Adrenal gland (tissue), 12 donors: ENCODE measurements around the gene CAVIN1. TPM values are rescaled to one million over a fixed set of nuclear protein-coding genes. Genes with fewer than 3 reads are reported as not detected.

Source experiments
- DNase-seq, 7 donors: peaks; one replicate each; pipeline ENCODE4 v3.0.0-alpha.2; 2019 to 2020
- H3K27ac ChIP-seq, 5 donors: fragments of 200-600 bp; sonication (generic) in 4 of 5; 1 replicate in 3 of 5; 2 replicates in 2 of 5; pipeline versions ENCODE4 v1.5.1 to v1.8.0; 2016 to 2020; ENCODE audit warnings: mild to moderate bottlenecking in 1 of 5
- H3K27me3 ChIP-seq: fragments of 200-600 bp; 2 replicates; pipeline ENCODE4 v1.8.0; 2021
- H3K36me3 ChIP-seq, 2 donors: fragments of 200-600 bp; replicated peaks in 1 of 2; 1 replicate in 1 of 2; 2 replicates in 1 of 2; pipeline versions ENCODE4 v1.5.1 to v1.8.0; 2018 to 2022
- H3K4me1 ChIP-seq, 2 donors: fragments of 200-600 bp; replicated peaks in 1 of 2; 1 replicate in 1 of 2; 2 replicates in 1 of 2; pipeline versions ENCODE4 v1.5.1 to v1.8.0; 2018 to 2021
- H3K4me3 ChIP-seq, 4 donors: fragments of 200-600 bp; sonication (generic) in 3 of 4; one replicate each; pipeline ENCODE4 v1.5.1; 2016 to 2018
- H3K9me3 ChIP-seq, 3 donors: fragments of 200-600 bp; sonication (generic) in 1 of 3; replicated peaks in 1 of 3; 1 replicate in 2 of 3; 2 replicates in 1 of 3; pipeline versions ENCODE4 v1.5.1 to v1.8.0; 2016 to 2021
- POLR2A ChIP-seq, 2 donors: fragments of 450-650 bp; IDR thresholded peaks; one replicate each; pipeline ENCODE4 v1.6.1; 2017; ENCODE audit warnings: antibody characterized with exemption in 2 of 2, mild to moderate bottlenecking in 2 of 2, moderate library complexity in 1 of 2
- WGBS, 4 donors: extraction: QIAGEN DNeasy Blood & Tissue Kit in 2 of 4; methylation state at CpG; one replicate each; pipeline versions ENCODE4 v1.1.5 to v1.1.7; 2013 to 2017; 5-methylcytosine and 5-hydroxymethylcytosine counted together
- intact Hi-C, 2 donors: fragments of 100-400 bp; cut with DNase I; formaldehyde crosslinking; loops; one replicate each; pipeline versions ENCODE4 v1.14.1 to v1.15.0; 2022 to 2023
- polyA plus RNA-seq, 3 donors: library from polyadenylated mRNA; stranded (reverse); fragments of 200-250 nt in 2 of 3; fragments of 350-450 nt in 1 of 3; fragmentation: Illumina TruSeq in 1 of 3; extraction: RNeasy Lipid Tissue Mini Kit (QIAGEN cat#74804) in 1 of 3; gene quantifications; one replicate each; pipeline ENCODE4 v1.2.3, GENCODE V29; 2013 to 2014
- total RNA-seq, 9 donors: library from RNA; depleted of rRNA in 4 of 9; stranded (reverse); fragments of >200 nt in 4 of 9; fragments of 120-200 nt in 1 of 9; fragmentation: NEBNext Ultra II Directional in 1 of 9; extraction: Animal tissue kit (Norgen Biotek cat#: 25700) in 1 of 9; gene quantifications; one replicate each; pipeline versions ENCODE4 v1.1.0 to v1.2.4, GENCODE V29; 2013 to 2023
- TF ChIP-seq, protein P1 (sequence below), 6 experiments: fragments of 450-650 bp in 4 of 6; fragments of 200-600 bp in 2 of 6; sonication (generic) in 1 of 6; IDR thresholded peaks; 1 replicate in 5 of 6; 2 replicates in 1 of 6; pipeline versions ENCODE4 v1.5.1 to v1.8.0; 2016 to 2021; ENCODE audit warnings: antibody characterized with exemption in 6 of 6, mild to moderate bottlenecking in 2 of 6, moderate library complexity in 1 of 6
- donor health status: healthy with polysubstance abuse.
- donor health status: Bipolar disorder and iron deficiency.
- donor health status: DM: yes; HTN: yes; CAD: no.
- donor health status: DM: no; HTN: no; CAD: no.
- donor health status: DM: no; HTN: no; CAD: no.
- donor health status: DM: yes; HTN: yes; CAD: no.

Gene CAVIN1
- total and polyA plus RNA-seq, 12 donors, result 13.1 to 206 (median 132) TPM

DNA sequence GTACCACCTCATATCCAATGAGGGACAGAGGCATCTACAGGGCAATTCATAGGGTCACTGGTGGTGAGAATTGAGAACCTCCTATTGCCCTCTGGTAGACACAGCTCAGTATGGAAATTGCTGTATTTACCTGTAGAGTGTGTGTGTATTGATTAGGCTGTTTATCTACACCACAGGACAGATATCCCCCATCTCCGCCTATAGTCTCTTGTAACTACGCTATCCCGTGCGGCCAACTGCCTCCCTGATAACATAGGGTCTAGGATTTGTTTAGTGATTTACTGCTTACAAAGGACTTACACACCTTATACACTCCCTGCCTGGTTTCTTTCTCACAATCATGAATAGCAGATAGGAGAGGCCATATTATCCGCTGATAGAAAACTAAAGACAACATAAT, 33.2 kb downstream of the CAVIN1 start:
- Histone ChIP-seq H3K36me3 (no peaks in the 10 kb centered on the region), H3K4me1 (peaks cover 11 to 32% of the 10 kb centered on the region in 2 donors), H3K27me3 (no peaks in the 10 kb centered on the region), H3K27ac (peak overlapping the region in 2 of 5 donors; percentile 94 to 100), H3K4me3 (no peak overlapping the region), H3K9me3 (no peaks in the 10 kb centered on the region)
- intact Hi-C loops, result no loop called here
- DNase-seq, result peak in 1 of 7 donors; percentile 5
- 96 to 98% (median 98%) methylated on average over 5 of the region's 5 CpGs for WGBS, 4 donors
- TF ChIP-seq POLR2A (IDR thresholded peaks at IDR 0.05), result no peak
- TF ChIP-seq, protein P1, sequence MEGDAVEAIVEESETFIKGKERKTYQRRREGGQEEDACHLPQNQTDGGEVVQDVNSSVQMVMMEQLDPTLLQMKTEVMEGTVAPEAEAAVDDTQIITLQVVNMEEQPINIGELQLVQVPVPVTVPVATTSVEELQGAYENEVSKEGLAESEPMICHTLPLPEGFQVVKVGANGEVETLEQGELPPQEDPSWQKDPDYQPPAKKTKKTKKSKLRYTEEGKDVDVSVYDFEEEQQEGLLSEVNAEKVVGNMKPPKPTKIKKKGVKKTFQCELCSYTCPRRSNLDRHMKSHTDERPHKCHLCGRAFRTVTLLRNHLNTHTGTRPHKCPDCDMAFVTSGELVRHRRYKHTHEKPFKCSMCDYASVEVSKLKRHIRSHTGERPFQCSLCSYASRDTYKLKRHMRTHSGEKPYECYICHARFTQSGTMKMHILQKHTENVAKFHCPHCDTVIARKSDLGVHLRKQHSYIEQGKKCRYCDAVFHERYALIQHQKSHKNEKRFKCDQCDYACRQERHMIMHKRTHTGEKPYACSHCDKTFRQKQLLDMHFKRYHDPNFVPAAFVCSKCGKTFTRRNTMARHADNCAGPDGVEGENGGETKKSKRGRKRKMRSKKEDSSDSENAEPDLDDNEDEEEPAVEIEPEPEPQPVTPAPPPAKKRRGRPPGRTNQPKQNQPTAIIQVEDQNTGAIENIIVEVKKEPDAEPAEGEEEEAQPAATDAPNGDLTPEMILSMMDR (IDR thresholded peaks at IDR 0.05), result no peak

DNA sequence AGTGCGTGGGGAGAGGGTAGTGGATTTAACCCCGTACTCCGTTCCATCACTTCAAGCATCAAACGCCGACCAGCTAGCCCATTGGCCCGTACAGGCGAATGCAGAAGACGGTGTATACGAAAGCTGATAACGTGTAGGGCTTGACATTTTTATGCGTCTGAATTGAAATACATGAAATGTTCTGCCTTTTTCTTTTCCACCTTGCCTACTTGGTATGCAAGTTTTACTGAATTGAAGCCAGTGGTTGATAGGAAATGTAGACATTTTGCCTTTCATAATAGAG, 34.0 kb downstream of the CAVIN1 start:
- Histone ChIP-seq H3K9me3 (no peaks in the 10 kb centered on the region), H3K27ac (peak overlapping the region; percentile 77 to 100 (median 90)), H3K4me1 (peaks cover 11 to 39% of the 10 kb centered on the region in 2 donors), H3K4me3 (peak overlapping the region in 2 of 4 donors; percentile 17 to 35), H3K36me3 (no peaks in the 10 kb centered on the region), H3K27me3 (no peaks in the 10 kb centered on the region)
- 0 to 2% (median 1%) methylated on average over 10 to 11 of the region's 11 CpGs for WGBS, 4 donors
- DNase-seq, result no peak
- no peak for TF ChIP-seq POLR2A (IDR thresholded peaks at IDR 0.05)
- TF ChIP-seq, protein P1 (IDR thresholded peaks at IDR 0.05), result no peak
- intact Hi-C loops, result no loop called here

DNA sequence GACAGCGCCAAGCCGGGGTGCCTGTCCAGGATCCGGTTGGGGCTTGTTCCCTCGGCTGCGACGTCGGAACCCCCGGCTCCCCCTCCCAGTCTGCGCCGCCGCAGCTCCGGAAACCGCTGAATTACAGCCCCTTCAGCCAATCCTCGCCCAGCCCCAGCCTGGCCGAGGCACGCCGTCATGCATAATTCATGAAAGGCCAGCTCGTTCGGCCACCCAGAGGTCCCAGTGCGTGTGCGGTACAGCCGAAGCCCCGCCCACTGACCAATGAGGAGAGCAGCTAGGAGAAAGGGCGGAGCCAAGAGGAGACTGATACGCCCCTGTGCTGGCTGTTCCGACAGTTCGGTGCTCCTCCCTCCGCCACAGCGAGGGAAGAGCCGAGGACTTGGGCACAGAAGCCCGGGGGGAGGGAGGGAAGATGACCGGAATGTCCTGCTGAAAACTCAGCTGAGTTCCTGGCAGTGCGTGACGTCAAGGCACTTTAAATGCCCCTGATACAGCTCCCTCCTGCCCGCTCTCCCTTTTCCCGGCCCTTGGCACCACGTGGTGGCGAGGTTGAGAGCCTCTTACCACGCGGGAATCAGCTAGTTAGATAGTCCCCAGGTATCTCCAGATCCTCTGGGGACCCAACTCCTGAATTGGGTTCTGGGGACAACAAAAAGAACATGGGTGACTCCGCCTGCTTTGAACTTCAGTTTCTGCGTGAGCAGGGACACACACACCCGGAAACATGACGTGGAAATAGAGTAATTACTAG, 34.5 kb downstream of the CAVIN1 start, which contains the start of gene STAT3:
TSS of gene STAT3 (minus strand) at position 62 of the 754 bp plus-strand sequence. CDS start 39,926 bp downstream, outside the sequence.
- H3K36me3 ChIP-seq, result no peaks in the 10 kb centered on the region
- intact Hi-C loops, result no loop called here
- DNase-seq, result peak; percentile 100
- 0 to 1% (median 1%) methylated on average over 9 to 44 of the region's 44 CpGs for WGBS, 4 donors
- no peaks in the 10 kb centered on the region for H3K27me3 ChIP-seq
- H3K27ac ChIP-seq, result peak within 1 kb of the TSS; percentile 96 to 100 (median 98)
- peaks cover 11 to 42% of the 10 kb centered on the region in 2 donors for H3K4me1 ChIP-seq
- TF ChIP-seq, protein P1 (IDR thresholded peaks at IDR 0.05), result peak in 2 of 6 experiments; percentile 15 to 29
- TF ChIP-seq POLR2A (IDR thresholded peaks at IDR 0.05), result peak; percentile 90 to 96
- H3K4me3 ChIP-seq, result peak within 1 kb of the TSS; percentile 20 to 75 (median 48)
- no peaks in the 10 kb centered on the region for H3K9me3 ChIP-seq

DNA sequence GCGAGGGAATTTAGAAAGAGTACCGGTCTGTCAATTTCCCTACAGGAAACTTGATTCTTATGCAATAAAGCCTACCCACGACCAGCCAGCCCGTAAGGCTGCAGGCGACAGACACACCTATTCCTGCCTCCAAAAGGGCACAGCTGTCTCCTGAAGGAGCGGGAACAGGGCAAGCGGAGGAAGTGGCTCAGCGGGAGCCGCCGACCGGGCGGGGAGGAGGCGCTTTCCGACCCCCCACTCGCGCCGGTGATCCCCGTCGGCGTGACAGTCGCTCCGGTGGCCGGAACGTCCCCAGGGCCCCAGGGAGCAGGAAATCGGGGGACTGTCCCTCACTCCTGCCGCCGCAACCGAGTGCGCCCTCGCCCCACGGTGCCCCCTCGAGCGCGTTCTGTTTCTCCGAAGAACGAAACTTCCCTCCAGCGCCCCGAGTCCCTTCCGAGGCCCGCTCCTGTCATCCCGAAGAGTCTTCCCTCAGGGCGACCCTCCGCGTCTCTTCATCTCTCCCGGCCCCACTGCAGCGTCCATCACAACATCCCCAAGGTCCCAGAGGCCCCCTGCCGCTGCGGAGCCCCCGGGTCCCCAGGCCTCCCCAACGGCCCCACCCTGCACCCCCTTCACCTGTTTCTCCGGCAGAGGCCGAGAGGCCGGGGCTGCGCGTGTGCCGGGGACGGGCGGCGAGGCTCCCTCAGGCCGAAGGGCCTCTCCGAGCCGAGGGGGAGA, 35.2 kb downstream of the CAVIN1 start:
- peak in 1 of 2 donors; percentile 18 for TF ChIP-seq POLR2A (IDR thresholded peaks at IDR 0.05)
- TF ChIP-seq, protein P1 (IDR thresholded peaks at IDR 0.05), result no peak
- Histone ChIP-seq H3K4me1 (peaks cover 11 to 48% of the 10 kb centered on the region in 2 donors), H3K36me3 (no peaks in the 10 kb centered on the region), H3K9me3 (no peaks in the 10 kb centered on the region), H3K27me3 (no peaks in the 10 kb centered on the region), H3K4me3 (peak overlapping the region; percentile 20 to 75 (median 48)), H3K27ac (peak overlapping the region; percentile 96 to 100 (median 98))
- DNase-seq, result peak in 6 of 7 donors; percentile 49 to 61 (median 57)
- WGBS, 4 donors, result 0 to 1% (median 1%) methylated on average over 24 to 62 of the region's 62 CpGs
- intact Hi-C loops, result no loop called here
